ENCODE results near the gene NPRL2.

NPRL2 gene

GRCh38 chr3:50302095-50303012, 48.2 kb downstream of the NPRL2 start:
- H3K4me1 Mint-ChIP-seq, result peaks cover 29% of the 10 kb centered on the region
- H3K9me3 Mint-ChIP-seq, result no peaks in the 10 kb centered on the region
- no peak overlapping the region for H3K4me3 Mint-ChIP-seq
- DNase-seq (no peak), ATAC-seq (no peak)
- no peaks in the 10 kb centered on the region for H3K27me3 Mint-ChIP-seq
- H3K27ac Mint-ChIP-seq, result no peak overlapping the region
- H3K36me3 Mint-ChIP-seq (ENCODE audit: low read depth), result no peaks in the 10 kb centered on the region

- H3K36me3 Mint-ChIP-seq (ENCODE audit: low read depth), result no peaks in the 10 kb centered on the region
Observed at GRCh38 chr3:50300681-50301254, 49.8 kb downstream of the NPRL2 start.

GRCh38 chr3:50299929-50300680, 50.5 kb downstream of the NPRL2 start:
- H3K4me1 Mint-ChIP-seq, result peaks cover 29% of the 10 kb centered on the region
- peak overlapping the region; percentile 99 for H3K4me3 Mint-ChIP-seq
- no peaks in the 10 kb centered on the region for H3K9me3 Mint-ChIP-seq
- ATAC-seq (no peak), DNase-seq (no peak)
- peak overlapping the region; percentile 91 for H3K27ac Mint-ChIP-seq
- no peaks in the 10 kb centered on the region for H3K27me3 Mint-ChIP-seq
- no peaks in the 10 kb centered on the region for H3K36me3 Mint-ChIP-seq (ENCODE audit: low read depth)

More at GRCh38 chr3:50300681-50301254, 49.8 kb downstream of the NPRL2 start:
- Mint-ChIP-seq H3K4me3 (peak overlapping the region; percentile 99), H3K27ac (peak overlapping the region; percentile 91), H3K9me3 (no peaks in the 10 kb centered on the region), H3K4me1 (peaks cover 29% of the 10 kb centered on the region), H3K27me3 (no peaks in the 10 kb centered on the region)
- DNase-seq (no peak), ATAC-seq (no peak)

GRCh38 chr3:50299638-50299928, 51.0 kb downstream of the NPRL2 start:
- Mint-ChIP-seq H3K36me3 (ENCODE audit: low read depth) (no peaks in the 10 kb centered on the region), H3K27me3 (no peaks in the 10 kb centered on the region), H3K27ac (peak overlapping the region; percentile 91), H3K9me3 (no peaks in the 10 kb centered on the region), H3K4me1 (peaks cover 25% of the 10 kb centered on the region), H3K4me3 (peak overlapping the region; percentile 99)
- DNase-seq (no peak), ATAC-seq (no peak)

- Mint-ChIP-seq H3K4me3 (peak within 1 kb of the TSS; percentile 99), H3K36me3 (ENCODE audit: low read depth) (no peaks in the 10 kb centered on the region), H3K27me3 (no peaks in the 10 kb centered on the region), H3K27ac (peak within 1 kb of the TSS; percentile 99), H3K9me3 (no peaks in the 10 kb centered on the region), H3K4me1 (peaks cover 24% of the 10 kb centered on the region)
- DNase-seq (peak; percentile 99), ATAC-seq (peak; percentile 86)
Observed at GRCh38 chr3:50298836-50299637, 51.5 kb downstream of the NPRL2 start, which contains the start of the genes HYAL3 and NAA80. TSS of gene HYAL3 (minus strand) at chr3:50299405. CDS start at chr3:50295602, 3,803 bp downstream. TSS of gene NAA80 (minus strand) at chr3:50299405. CDS start at chr3:50297463, 1,942 bp downstream.

GRCh38 chr3:50297896-50298725, 52.5 kb downstream of the NPRL2 start:
- Mint-ChIP-seq H3K36me3 (ENCODE audit: low read depth) (no peaks in the 10 kb centered on the region), H3K27ac (peak overlapping the region; percentile 47)

GRCh38 chr3:50297384-50297775, 53.2 kb downstream of the NPRL2 start:
- no peaks in the 10 kb centered on the region for H3K27me3 Mint-ChIP-seq
- no peak for ATAC-seq
- H3K4me3 Mint-ChIP-seq, result no peak overlapping the region
- H3K27ac Mint-ChIP-seq, result no peak overlapping the region
- H3K4me1 Mint-ChIP-seq, result peaks cover 31% of the 10 kb centered on the region
- no peaks in the 10 kb centered on the region for H3K9me3 Mint-ChIP-seq
- no peaks in the 10 kb centered on the region for H3K36me3 Mint-ChIP-seq (ENCODE audit: low read depth)
- DNase-seq, result no peak

More at GRCh38 chr3:50297896-50298725, 52.5 kb downstream of the NPRL2 start:
- peaks cover 24% of the 10 kb centered on the region for H3K4me1 Mint-ChIP-seq
- H3K4me3 Mint-ChIP-seq, result peak overlapping the region; percentile 99
- no peak for ATAC-seq
- no peaks in the 10 kb centered on the region for H3K27me3 Mint-ChIP-seq
- DNase-seq, result no peak
- no peaks in the 10 kb centered on the region for H3K9me3 Mint-ChIP-seq
